ENCODE measurements around the gene SKI. TPM values are rescaled to one million over a fixed set of nuclear protein-coding genes. Genes with fewer than 3 reads are reported as not detected.

SKI gene
- total RNA-seq, 1 donor: 48.9 TPM

DNA sequence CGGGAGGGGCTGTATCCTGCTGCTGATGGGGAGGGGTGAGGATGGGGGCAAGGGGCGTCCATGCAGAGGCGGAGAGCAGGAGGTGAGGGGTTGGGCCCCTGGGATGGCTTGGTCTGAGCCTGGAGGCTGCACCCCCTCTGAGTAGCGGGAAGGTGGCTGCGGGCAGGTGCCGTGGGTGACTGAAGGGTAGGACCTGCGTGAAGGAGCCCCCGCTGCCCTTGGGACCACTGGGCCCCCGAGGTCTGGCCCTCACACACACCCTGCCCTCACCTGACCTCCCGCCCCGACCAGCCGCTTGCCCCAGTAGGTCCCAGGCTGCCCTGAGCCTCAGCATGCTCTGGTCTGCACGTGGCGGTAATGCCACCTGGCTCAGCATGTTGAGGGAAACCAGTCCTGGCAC lies 12.8 kb upstream of the SKI start:
- no peak overlapping the region for H3K4me3 ChIP-seq (ENCODE audit: insufficient read depth, low read length)
- peaks cover 28% of the 10 kb centered on the region for H3K4me1 ChIP-seq (ENCODE audit: insufficient read depth, low read length)
- no peak for DNase-seq (ENCODE audit: insufficient read length, low spot score, missing footprints)
- H2AFZ ChIP-seq (ENCODE audit: low read length): no peak overlapping the region
- H3K4me2 ChIP-seq (ENCODE audit: insufficient read depth, low read length): no peak overlapping the region
- no peaks in the 10 kb centered on the region for H3K9me3 ChIP-seq (ENCODE audit: low read depth, low read length)
- H4K20me1 ChIP-seq (ENCODE audit: insufficient read depth, low read length): no peaks in the 10 kb centered on the region
- TF ChIP-seq, protein P1, sequence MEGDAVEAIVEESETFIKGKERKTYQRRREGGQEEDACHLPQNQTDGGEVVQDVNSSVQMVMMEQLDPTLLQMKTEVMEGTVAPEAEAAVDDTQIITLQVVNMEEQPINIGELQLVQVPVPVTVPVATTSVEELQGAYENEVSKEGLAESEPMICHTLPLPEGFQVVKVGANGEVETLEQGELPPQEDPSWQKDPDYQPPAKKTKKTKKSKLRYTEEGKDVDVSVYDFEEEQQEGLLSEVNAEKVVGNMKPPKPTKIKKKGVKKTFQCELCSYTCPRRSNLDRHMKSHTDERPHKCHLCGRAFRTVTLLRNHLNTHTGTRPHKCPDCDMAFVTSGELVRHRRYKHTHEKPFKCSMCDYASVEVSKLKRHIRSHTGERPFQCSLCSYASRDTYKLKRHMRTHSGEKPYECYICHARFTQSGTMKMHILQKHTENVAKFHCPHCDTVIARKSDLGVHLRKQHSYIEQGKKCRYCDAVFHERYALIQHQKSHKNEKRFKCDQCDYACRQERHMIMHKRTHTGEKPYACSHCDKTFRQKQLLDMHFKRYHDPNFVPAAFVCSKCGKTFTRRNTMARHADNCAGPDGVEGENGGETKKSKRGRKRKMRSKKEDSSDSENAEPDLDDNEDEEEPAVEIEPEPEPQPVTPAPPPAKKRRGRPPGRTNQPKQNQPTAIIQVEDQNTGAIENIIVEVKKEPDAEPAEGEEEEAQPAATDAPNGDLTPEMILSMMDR (IDR thresholded peaks at IDR 0.05; ENCODE audit: extremely low read depth, low read depth, low read length): no peak
- peaks cover 2% of the 10 kb centered on the region for H3K79me2 ChIP-seq (ENCODE audit: insufficient read depth, low read length)
- H3K27me3 ChIP-seq (ENCODE audit: insufficient read depth, low read length): no peaks in the 10 kb centered on the region
- no peaks in the 10 kb centered on the region for H3K36me3 ChIP-seq (ENCODE audit: insufficient read depth, low read length)
- no peak overlapping the region for H3K27ac ChIP-seq (ENCODE audit: low read depth, low read length)

DNA sequence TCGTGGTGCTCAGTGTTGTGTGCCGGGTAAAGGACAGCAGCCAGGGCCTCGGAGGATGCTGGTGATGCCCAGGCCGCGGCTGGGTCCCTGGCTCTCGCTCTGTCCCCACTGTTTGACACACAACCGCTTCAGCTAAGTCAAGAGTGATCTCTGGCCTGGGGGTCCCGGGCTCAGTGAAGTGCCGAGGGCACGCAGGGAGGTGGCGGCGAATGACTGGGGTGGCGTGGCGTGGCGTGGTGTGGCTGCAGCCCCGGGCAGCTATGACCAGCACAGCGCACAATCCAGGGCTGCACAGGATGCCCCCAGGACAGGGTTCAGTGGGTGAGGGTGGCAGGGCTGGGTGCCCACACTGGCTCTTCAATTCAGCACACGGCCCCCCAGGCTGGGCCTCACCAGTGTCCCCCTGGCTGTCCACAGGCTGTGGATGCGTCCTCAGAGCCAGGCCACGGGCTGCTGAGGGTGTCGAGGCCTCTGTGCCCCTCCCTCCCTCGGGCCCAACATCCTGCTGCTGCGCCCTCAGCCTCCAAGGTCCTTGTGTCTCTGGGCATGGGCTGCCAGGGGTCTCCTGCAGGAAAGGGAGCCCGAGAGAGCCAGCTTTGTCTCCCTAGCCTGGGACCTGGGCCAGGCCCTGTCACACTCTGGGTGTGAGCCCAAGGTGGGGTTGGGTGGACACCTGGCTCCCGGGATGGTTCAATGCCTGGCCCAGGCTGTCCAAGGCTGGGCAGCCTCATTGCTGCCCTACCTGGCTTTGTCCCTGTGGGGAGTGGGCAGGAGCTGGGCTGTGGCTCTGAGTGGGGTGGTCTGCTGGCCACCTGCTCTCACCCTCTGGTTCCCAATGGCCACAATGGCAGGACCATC lies 12.0 kb upstream of the SKI start:
- Histone ChIP-seq H2AFZ (ENCODE audit: low read length) (no peak overlapping the region), H3K4me3 (ENCODE audit: insufficient read depth, low read length) (no peak overlapping the region), H3K4me2 (ENCODE audit: insufficient read depth, low read length) (no peak overlapping the region), H3K4me1 (ENCODE audit: insufficient read depth, low read length) (peaks cover 28% of the 10 kb centered on the region), H3K27me3 (ENCODE audit: insufficient read depth, low read length) (no peaks in the 10 kb centered on the region), H4K20me1 (ENCODE audit: insufficient read depth, low read length) (no peaks in the 10 kb centered on the region), H3K9me3 (ENCODE audit: low read depth, low read length) (no peaks in the 10 kb centered on the region), H3K36me3 (ENCODE audit: insufficient read depth, low read length) (no peaks in the 10 kb centered on the region), H3K79me2 (ENCODE audit: insufficient read depth, low read length) (peaks cover 2% of the 10 kb centered on the region), H3K27ac (ENCODE audit: low read depth, low read length) (no peak overlapping the region)
- TF ChIP-seq, protein P1 (IDR thresholded peaks at IDR 0.05; ENCODE audit: extremely low read depth, low read depth, low read length): no peak
- no peak for DNase-seq (ENCODE audit: insufficient read length, low spot score, missing footprints)

DNA sequence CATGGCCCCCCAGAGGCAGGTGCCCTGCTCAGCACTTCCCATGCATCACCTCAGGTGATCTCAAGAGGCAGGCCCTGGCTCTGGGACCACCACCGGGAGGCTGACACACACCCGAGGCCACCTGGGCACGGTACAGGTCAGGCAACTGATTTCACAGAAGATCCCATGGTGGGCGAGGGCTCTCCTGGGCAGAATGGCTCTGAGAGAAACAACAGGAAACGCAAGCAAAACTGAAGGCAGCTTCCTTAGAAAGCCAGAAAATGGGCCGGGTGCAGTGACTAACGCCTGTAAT lies 11.4 kb upstream of the SKI start:
- H4K20me1 ChIP-seq (ENCODE audit: insufficient read depth, low read length): no peaks in the 10 kb centered on the region
- no peak overlapping the region for H3K27ac ChIP-seq (ENCODE audit: low read depth, low read length)
- no peaks in the 10 kb centered on the region for H3K36me3 ChIP-seq (ENCODE audit: insufficient read depth, low read length)
- no peak overlapping the region for H3K4me3 ChIP-seq (ENCODE audit: insufficient read depth, low read length)
- H3K79me2 ChIP-seq (ENCODE audit: insufficient read depth, low read length): peaks cover 2% of the 10 kb centered on the region
- DNase-seq (ENCODE audit: insufficient read length, low spot score, missing footprints): no peak
- no peak overlapping the region for H2AFZ ChIP-seq (ENCODE audit: low read length)
- TF ChIP-seq, protein P1 (IDR thresholded peaks at IDR 0.05; ENCODE audit: extremely low read depth, low read depth, low read length): no peak
- no peaks in the 10 kb centered on the region for H3K9me3 ChIP-seq (ENCODE audit: low read depth, low read length)
- H3K4me1 ChIP-seq (ENCODE audit: insufficient read depth, low read length): peaks cover 28% of the 10 kb centered on the region
- no peaks in the 10 kb centered on the region for H3K27me3 ChIP-seq (ENCODE audit: insufficient read depth, low read length)
- H3K4me2 ChIP-seq (ENCODE audit: insufficient read depth, low read length): no peak overlapping the region

DNA sequence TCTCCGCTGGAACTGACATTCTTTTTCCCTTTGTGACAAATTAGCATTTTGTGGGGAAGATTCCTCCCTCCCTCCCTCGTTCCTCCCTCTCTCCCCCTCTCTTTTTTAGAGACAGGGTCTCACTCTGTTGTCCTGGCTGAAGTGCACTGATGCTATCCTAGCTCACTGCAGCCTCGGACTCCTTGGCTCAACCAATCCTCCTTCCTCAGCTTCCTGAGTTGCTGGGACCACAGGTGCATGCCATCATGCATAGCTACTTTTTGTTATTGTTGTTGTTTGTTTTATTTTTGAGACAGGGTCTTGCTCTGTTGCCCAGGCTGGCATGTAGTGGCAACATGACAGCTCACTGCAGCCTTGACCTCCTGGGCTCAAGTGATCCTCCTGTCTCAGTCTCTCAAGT lies 6.8 kb upstream of the SKI start:
- H3K4me3 ChIP-seq (ENCODE audit: insufficient read depth, low read length): no peak overlapping the region

More for the DNA sequence above, 6.8 kb upstream of the SKI start:
- Histone ChIP-seq H3K36me3 (ENCODE audit: insufficient read depth, low read length) (no peaks in the 10 kb centered on the region), H3K4me1 (ENCODE audit: insufficient read depth, low read length) (no peaks in the 10 kb centered on the region), H3K27me3 (ENCODE audit: insufficient read depth, low read length) (no peaks in the 10 kb centered on the region), H3K27ac (ENCODE audit: low read depth, low read length) (no peak overlapping the region), H3K79me2 (ENCODE audit: insufficient read depth, low read length) (no peaks in the 10 kb centered on the region), H2AFZ (ENCODE audit: low read length) (no peak overlapping the region), H3K4me2 (ENCODE audit: insufficient read depth, low read length) (no peak overlapping the region), H3K9me3 (ENCODE audit: low read depth, low read length) (no peaks in the 10 kb centered on the region), H4K20me1 (ENCODE audit: insufficient read depth, low read length) (no peaks in the 10 kb centered on the region)
- DNase-seq (ENCODE audit: insufficient read length, low spot score, missing footprints): no peak
- TF ChIP-seq, protein P1 (IDR thresholded peaks at IDR 0.05; ENCODE audit: extremely low read depth, low read depth, low read length): no peak
